H1 (cell line): ENCODE results near the gene BRD3OS. TPM values are rescaled to one million over a fixed set of nuclear protein-coding genes. Genes with fewer than 3 reads are reported as not detected.

Source experiments
- ATF3 ChIP-seq: IDR thresholded peaks from 2 replicates; pipeline ENCODE4 v1.6.1; 2011; ENCODE audit warnings: low read depth, mild to moderate bottlenecking, low read length; ENCODE audit not compliant: insufficient read depth
- CBX5 ChIP-seq: fragments of 300-800, 300-1000 bp; sonication (generic); IDR thresholded peaks from 2 replicates; pipeline ENCODE4 v1.7.1; 2016; ENCODE audit warnings: antibody characterized with exemption, low read length, low read depth
- CHD7 ChIP-seq: fragments of 300-600 bp; sonication (generic); IDR thresholded peaks from 2 replicates; pipeline ENCODE4 v1.7.1; 2012; ENCODE audit warnings: low read length, moderate library complexity, mild to moderate bottlenecking, inconsistent platforms; ENCODE audit not compliant: insufficient replicate concordance
- HDAC6 ChIP-seq: IDR thresholded peaks from one replicate; pipeline ENCODE4 v1.7.1; 2012; ENCODE audit warnings: low read depth, mild to moderate bottlenecking, inconsistent platforms, low read length, moderate library complexity
- PHF8 ChIP-seq: fragments of 200-600 bp; sonication (generic); conservative IDR thresholded peaks from 2 replicates; pipeline ENCODE4 v1.7.1; 2012; ENCODE audit warnings: low read depth, mild to moderate bottlenecking, inconsistent platforms, low read length, moderate library complexity
- polyA plus RNA-seq, 7 experiments: library from polyadenylated mRNA; depleted of rRNA in 3 of 7; stranded (reverse) in 5 of 7; unstranded in 2 of 7; fragments of >200 nt in 5 of 7; fragments of 200-250 nt in 2 of 7; gene quantifications; 1 replicate in 5 of 7; 2 replicates in 1 of 7; 4 replicates in 1 of 7; pipeline versions ENCODE4 v1.2.1 to v1.2.3, GENCODE V29; 2011 to 2013; ENCODE audit warnings: missing spikeins in 2 of 7, mixed read lengths in 2 of 7
- total RNA-seq: library from RNA; stranded (reverse); fragmentation: NEBNext Ultra II Directional; extraction: Animal tissue kit (Norgen Biotek cat#: 25700); gene quantifications from 2 replicates; pipeline ENCODE4 v1.2.1, GENCODE V29; 2021

Gene BRD3OS
- total and polyA plus RNA-seq, 2 of the 8 experiments (the other 6 are each of a cell fraction or from before 2014, with no cell fraction given): 12.7 to 20.2 TPM

GRCh38 chr9:134030821-134031470 is 5.7 kb downstream of the BRD3OS start (continued):
- no peak for TF ChIP-seq ATF3
- TF ChIP-seq CBX5: no peak
- TF ChIP-seq CHD7: no peak
- no peak for TF ChIP-seq HDAC6
- no peak for TF ChIP-seq PHF8
